HepG2 (cell line): Measurements from ENCODE around the gene GZMH. TPM values are rescaled to one million over a fixed set of nuclear protein-coding genes. Genes with fewer than 3 reads are reported as not detected.
A peak's percentile ranks its signal among the peaks of the same experiment; 100 is the strongest.

Experiments
- ATAC-seq: fragments of 200-7000 bp; cut with Tn5 transposase; 3 replicates; pipeline ENCODE4 v1.9.1; 2020; ENCODE audit warnings: mild to moderate bottlenecking, moderate library complexity
- BruUV-seq: library from RNA; stranded (reverse); fragments of 400-500 nt; replicated peaks from 2 replicates; lab custom pipeline; 2021; lab: Mats Ljungman, UMichigan
- CTCF ChIA-PET: fragments of 300-600 bp; formaldehyde crosslinking; extraction: SDS; loops from one replicate; lab custom pipeline; 2021; ENCODE audit warnings: low total read pairs, inconsistent platforms, low intra/inter-chr PET ratio; lab: Yijun Ruan, JAX
- POLR2A ChIA-PET: fragments of 350-600 bp; sonication (Branson Sonifier 250); formaldehyde crosslinking; loops from one replicate; lab custom pipeline; 2020; ENCODE audit warnings: antibody characterized with exemption, inconsistent platforms; lab: Yijun Ruan, JAX
- DNase-seq: peaks from one replicate; pipeline ENCODE4 v3.0.0-alpha.2; 2015; ENCODE audit warnings: low spot score
- FAIRE-seq: peaks from 3 replicates; lab custom pipeline; 2011; peaks lifted over from hg19 to GRCh38; lab: Jason Lieb, UNC
- H2AFZ ChIP-seq: one replicate; pipeline ENCODE4 v1.6.1; 2011; ENCODE audit warnings: low read length, inconsistent platforms
- H3K27ac ChIP-seq: fragments of 300-600 bp; 3 replicates; pipeline ENCODE4 v1.8.0; 2011; ENCODE audit warnings: mixed run types, mild to moderate bottlenecking, mixed read lengths, low read length, inconsistent platforms; ENCODE audit not compliant: insufficient read depth; ENCODE audit errors: extremely low read length
- H3K27me3 ChIP-seq, 2 experiments: fragments of 200-600 bp in 1 of 2; 2 replicates in 1 of 2; 3 replicates in 1 of 2; pipeline versions ENCODE4 v1.6.0 to v1.8.0; 2011; ENCODE audit warnings: low read length in 2 of 2, mild to moderate bottlenecking in 2 of 2, moderate library complexity in 2 of 2, inconsistent platforms in 1 of 2; ENCODE audit not compliant: insufficient read depth in 2 of 2, control insufficient read depth in 1 of 2
- H3K36me3 ChIP-seq, 2 experiments: fragments of 200-600 bp in 1 of 2; replicated peaks in 1 of 2; 2 replicates in 1 of 2; 3 replicates in 1 of 2; pipeline versions ENCODE4 v1.5.1 to v1.8.0; 2011; ENCODE audit warnings: low read length in 2 of 2, inconsistent platforms in 1 of 2; ENCODE audit not compliant: insufficient read depth in 2 of 2, control insufficient read depth in 1 of 2
- H3K4me1 ChIP-seq: 2 replicates; pipeline ENCODE4 v1.5.1; 2012; ENCODE audit warnings: low read length, inconsistent platforms; ENCODE audit not compliant: insufficient read depth
- H3K4me2 ChIP-seq: 2 replicates; pipeline ENCODE4 v1.6.0; 2011; ENCODE audit warnings: low read depth, low read length, inconsistent platforms
- H3K4me3 ChIP-seq, 3 experiments: fragments of 200-600 bp in 1 of 3; sonication (generic), shearing (Covaris generic) in 1 of 3; replicated peaks in 1 of 3; 2 replicates each; pipeline ENCODE4 v1.5.1; 2011 to 2016; ENCODE audit warnings: low read length in 3 of 3, inconsistent platforms in 2 of 3, low read depth in 2 of 3, mild to moderate bottlenecking in 2 of 3, control low read depth in 1 of 3, mixed read lengths in 1 of 3; ENCODE audit not compliant: insufficient read depth in 1 of 3
- H3K79me2 ChIP-seq: one replicate; pipeline ENCODE4 v1.6.1; 2011; ENCODE audit warnings: low read length, inconsistent platforms; ENCODE audit not compliant: insufficient read depth
- H3K9ac ChIP-seq: 2 replicates; pipeline ENCODE4 v1.6.0; 2011; ENCODE audit warnings: mild to moderate bottlenecking, low read depth, low read length, inconsistent platforms; ENCODE audit not compliant: insufficient read depth
- H3K9me3 ChIP-seq: 2 replicates; pipeline ENCODE4 v1.5.1; 2012; ENCODE audit warnings: mild to moderate bottlenecking, low read length
- H4K20me1 ChIP-seq: 2 replicates; pipeline ENCODE4 v1.6.0; 2011; ENCODE audit warnings: inconsistent platforms, mild to moderate bottlenecking, low read length, moderate library complexity; ENCODE audit not compliant: insufficient read depth
- ATF2 ChIP-seq: sonication (generic); formaldehyde crosslinking; IDR thresholded peaks from 2 replicates; pipeline ENCODE4 v1.4.0; 2020; ENCODE audit warnings: missing genetic modification reagents
- CREB1 ChIP-seq, 2 experiments: fragments of 450-650 bp in 1 of 2; IDR thresholded peaks; 2 replicates each; pipeline ENCODE4 v1.6.1; 2016 to 2017; ENCODE audit warnings: control low read depth in 1 of 2, mild to moderate bottlenecking in 1 of 2, missing compliant biosample characterization in 1 of 2, missing genetic modification characterization in 1 of 2
- ELF1 ChIP-seq: sonication (generic); formaldehyde crosslinking; IDR thresholded peaks from 2 replicates; pipeline ENCODE4 v1.4.0; 2020; ENCODE audit warnings: missing genetic modification reagents
- HMG20B ChIP-seq: conservative IDR thresholded peaks from 2 replicates; pipeline ENCODE4 v1.6.1; 2016; ENCODE audit warnings: missing genetic modification reagents, missing compliant biosample characterization
- MED13 ChIP-seq: sonication (generic); formaldehyde crosslinking; IDR thresholded peaks from 2 replicates; pipeline ENCODE4 v1.5.0; 2020; ENCODE audit warnings: missing genetic modification reagents
- ZFP36L2 ChIP-seq: sonication (generic); formaldehyde crosslinking; IDR thresholded peaks from 2 replicates; pipeline ENCODE4 v1.4.0; 2020; ENCODE audit warnings: missing genetic modification reagents
- ZNF383 ChIP-seq: sonication (generic); formaldehyde crosslinking; IDR thresholded peaks from 2 replicates; pipeline ENCODE4 v1.4.0; 2020; ENCODE audit warnings: missing genetic modification reagents, mild to moderate bottlenecking, borderline replicate concordance
- WGBS: methylation state at CpG from one replicate; pipeline ENCODE4 v1.1.6; 2017; ENCODE audit warnings: low lambda C conversion rate; 5-methylcytosine and 5-hydroxymethylcytosine counted together
- in situ Hi-C: cut with HindIII; loops from 2 replicates; pipeline ENCODE4 v1.10.0; 2017; ENCODE audit warnings: low pct_unique_long_range_greater_than_20kb; ENCODE audit not compliant: extremely low pct_ligation_motif_present
- intact Hi-C: fragments of 100-400 bp; cut with micrococcal nuclease; formaldehyde crosslinking; loops from one replicate; pipeline ENCODE4 v1.10.0; 2022; ENCODE audit not compliant: unreplicated experiment
- polyA plus RNA-seq, 8 experiments: library from polyadenylated mRNA; depleted of rRNA in 3 of 8; stranded (reverse) in 7 of 8; unstranded in 1 of 8; fragments of >200 nt; fragmentation: Illumina TruSeq in 4 of 8; extraction: Trizol in 4 of 8; gene quantifications; 2 replicates each; pipeline versions ENCODE4 v1.2.1 to v1.2.3, GENCODE V29; 2011 to 2016; ENCODE audit warnings: low read depth in 4 of 8, missing spikeins in 1 of 8, mixed read lengths in 1 of 8; ENCODE audit not compliant: insufficient read depth in 1 of 8
- total RNA-seq, 5 experiments: library from RNA; depleted of rRNA; stranded (reverse); fragments of >200 nt; fragmentation: Illumina TruSeq; extraction: Trizol; gene quantifications; 2 replicates each; pipeline ENCODE4 v1.2.3, GENCODE V29; 2016; ENCODE audit warnings: low read depth in 1 of 5

The GZMH gene
- total and polyA plus RNA-seq, 2 of the 13 experiments (the other 11 are each of a cell fraction or from before 2014, with no cell fraction given): 0.08 TPM; not detected in 1

GRCh38 chr14:24639905-24640304 is 30.4 kb upstream of the GZMH start (continued):
- TF ChIP-seq ATF2: no peak
- no peak for TF ChIP-seq ZFP36L2 (CRISPR knock-in tag)
- no peak for TF ChIP-seq MED13
- TF ChIP-seq HMG20B (CRISPR knock-in tag): no peak

DNA sequence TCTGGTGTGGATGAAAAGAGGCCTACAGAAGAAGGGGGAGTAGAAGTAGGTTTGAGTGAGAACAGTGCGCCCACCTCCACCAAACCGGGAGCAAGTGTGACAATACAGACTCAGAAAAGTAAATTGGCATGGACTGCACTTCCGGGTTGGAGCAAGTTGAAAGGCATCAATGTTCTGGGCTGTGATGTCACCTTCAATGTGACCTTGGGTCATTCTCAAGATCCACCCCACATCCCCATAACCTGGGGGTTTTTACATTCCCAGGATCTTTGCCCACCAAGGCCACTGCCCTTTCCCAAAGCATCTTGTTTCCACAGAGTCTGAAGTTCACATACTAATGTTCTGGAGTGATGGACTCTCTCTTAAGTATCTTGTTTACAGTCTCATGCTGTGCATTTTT is 29.8 kb upstream of the GZMH start:
- Histone ChIP-seq H4K20me1 (no peaks in the 10 kb centered on the region), H3K4me3 (no peak overlapping the region), H3K27me3 (no peaks in the 10 kb centered on the region), H3K4me2 (no peak overlapping the region), H3K9me3 (no peaks in the 10 kb centered on the region), H3K27ac (no peak overlapping the region), H3K79me2 (no peaks in the 10 kb centered on the region), H2AFZ (no peak overlapping the region), H3K9ac (no peak overlapping the region), H3K36me3 (no peaks in the 10 kb centered on the region), H3K4me1 (no peaks in the 10 kb centered on the region)
- CTCF ChIA-PET: no interaction called here
- no TSS peak for BruUV-seq
- POLR2A ChIA-PET: no interaction called here
- FAIRE-seq (no peak), ATAC-seq (no peak), DNase-seq (no peak)
- 30% methylated on average over 3 of the region's 3 CpGs for WGBS
- in situ Hi-C loops: no loop called here
- TF ChIP-seq CREB1 (IDR thresholded peaks at IDR 0.05): peak; percentile 51
- TF ChIP-seq CREB1 (CRISPR knock-in tag; IDR thresholded peaks at IDR 0.05): no peak
- TF ChIP-seq ELF1 (CRISPR knock-in tag): 0 out of 2 replicates have a peak, but pooled peaks have one; percentile 34
- no peak for TF ChIP-seq ZNF383 (CRISPR knock-in tag)
- intact Hi-C loops: no loop called here
